DOHH2 (cell line): ENCODE measurements around the gene ZNF32.

ENCODE experiments used
- H3F3A ChIP-seq: fragments of 200-600 bp; sonication (generic), shearing (Covaris generic); 2 replicates; pipeline ENCODE4 v1.6.0; 2016; ENCODE audit warnings: antibody characterized with exemption, mild to moderate bottlenecking; ENCODE audit not compliant: control insufficient read depth, insufficient read depth
- H3K27ac ChIP-seq: fragments of 200-600 bp; sonication (generic); 2 replicates; pipeline ENCODE4 v1.5.1; 2014; ENCODE audit warnings: low read depth, mild to moderate bottlenecking, low read length, moderate library complexity
- H3K27me3 ChIP-seq: fragments of 200-600 bp; sonication (generic); 2 replicates; pipeline ENCODE4 v1.6.1; 2014; ENCODE audit warnings: mild to moderate bottlenecking, low read length, mixed read lengths; ENCODE audit not compliant: control insufficient read depth
- H3K36me3 ChIP-seq: fragments of 200-600 bp; sonication (generic); 2 replicates; pipeline ENCODE4 v1.6.1; 2014; ENCODE audit warnings: mild to moderate bottlenecking, low read length, moderate library complexity, mixed read lengths; ENCODE audit not compliant: control insufficient read depth
- H3K4me1 ChIP-seq: fragments of 200-600 bp; sonication (generic); 2 replicates; pipeline ENCODE4 v1.6.1; 2014; ENCODE audit warnings: mild to moderate bottlenecking, low read length, mixed read lengths; ENCODE audit not compliant: control insufficient read depth
- H3K4me2 ChIP-seq: fragments of 200-600 bp; sonication (generic); 2 replicates; pipeline ENCODE4 v1.6.0; 2014; ENCODE audit warnings: mild to moderate bottlenecking, low read length, moderate library complexity
- H3K4me3 ChIP-seq: fragments of 200-600 bp; sonication (generic); 2 replicates; pipeline ENCODE4 v1.5.1; 2014; ENCODE audit warnings: mild to moderate bottlenecking, low read length, mixed read lengths
- H3K79me2 ChIP-seq: fragments of 200-600 bp; sonication (generic); 2 replicates; pipeline ENCODE4 v1.6.1; 2014; ENCODE audit warnings: mild to moderate bottlenecking, low read length, mixed read lengths; ENCODE audit not compliant: control insufficient read depth
- H3K9me2 ChIP-seq: fragments of 200-600 bp; sonication (generic); replicated peaks from 2 replicates; pipeline ENCODE4 v1.6.1; 2014; ENCODE audit warnings: mild to moderate bottlenecking, low read length, mixed read lengths; ENCODE audit not compliant: control insufficient read depth
- H3K9me3 ChIP-seq: fragments of 200-600 bp; sonication (generic); 2 replicates; pipeline ENCODE4 v1.6.1; 2014; ENCODE audit warnings: antibody characterized with exemption, low read length, mixed read lengths; ENCODE audit not compliant: control insufficient read depth, insufficient read depth
- H4K20me1 ChIP-seq: fragments of 200-600 bp; sonication (generic); 2 replicates; pipeline ENCODE4 v1.6.0; 2014; ENCODE audit warnings: low read depth, mild to moderate bottlenecking, antibody characterized with exemption, low read length, moderate library complexity; ENCODE audit not compliant: control insufficient read depth, insufficient read depth
- EZH2phosphoT487 ChIP-seq: fragments of 200-600 bp; sonication (generic); IDR thresholded peaks from 2 replicates; pipeline ENCODE4 v1.6.1; 2017; ENCODE audit warnings: borderline replicate concordance, mild to moderate bottlenecking, antibody characterized with exemption, low read length, moderate library complexity, mixed read lengths
- TF ChIP-seq, protein P1 (sequence below): fragments of 200-600 bp; sonication (generic); IDR thresholded peaks from one replicate; pipeline ENCODE4 v1.5.1; 2014; ENCODE audit warnings: antibody characterized with exemption, mild to moderate bottlenecking, low read depth, low read length; ENCODE audit not compliant: poor library complexity, severe bottlenecking

The ZNF32 gene

DNA sequence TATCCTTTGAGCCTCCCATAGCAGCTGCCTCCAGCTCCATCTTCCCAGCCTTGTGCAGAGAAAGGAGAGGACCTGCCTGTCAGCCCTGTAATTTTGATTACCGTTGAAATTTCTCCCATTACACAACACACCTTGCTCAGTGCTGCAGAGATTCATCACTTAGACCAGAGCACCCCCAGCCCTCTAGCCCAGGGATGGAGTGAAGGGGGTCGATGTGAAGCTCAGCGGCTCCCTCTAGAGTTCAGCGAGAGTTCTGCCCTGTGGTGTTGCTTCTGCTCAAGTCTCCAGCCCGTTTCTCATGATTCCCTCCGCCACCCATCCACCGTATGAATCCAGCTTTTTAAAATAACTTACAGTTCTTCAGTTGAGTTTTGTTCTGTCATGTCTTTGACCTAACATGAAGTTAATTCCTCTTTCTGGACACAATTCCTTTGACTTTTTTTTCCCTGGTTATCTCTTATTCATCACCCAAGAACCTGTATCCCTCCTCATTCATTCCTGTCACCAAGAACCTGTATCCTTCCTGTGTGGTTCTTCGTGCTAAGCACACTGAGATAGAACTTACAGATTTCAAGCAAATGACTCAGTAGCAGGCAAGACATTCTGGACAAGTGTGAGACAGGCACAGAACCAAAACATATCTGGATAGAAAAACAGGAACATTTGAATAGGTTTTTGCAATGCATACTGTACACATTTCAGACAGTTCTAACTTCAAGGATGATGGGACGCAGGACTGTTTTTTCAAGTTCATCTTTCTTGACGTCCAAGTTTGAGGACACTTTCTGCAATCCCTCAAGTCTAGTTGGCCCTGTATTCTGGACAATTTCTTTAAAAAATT, 35.0 kb upstream of the ZNF32 start:
- Histone ChIP-seq H3K4me3 (no peak overlapping the region), H3K27me3 (no peaks in the 10 kb centered on the region), H3K4me1 (no peaks in the 10 kb centered on the region), H3K4me2 (no peak overlapping the region), H3K79me2 (no peaks in the 10 kb centered on the region), H3K9me2 (no peaks in the 10 kb centered on the region), H3K27ac (no peak overlapping the region), H3K36me3 (no peaks in the 10 kb centered on the region), H3K9me3 (no peaks in the 10 kb centered on the region), H4K20me1 (no peaks in the 10 kb centered on the region), H3F3A (no peaks in the 10 kb centered on the region)
- TF ChIP-seq, protein P1, sequence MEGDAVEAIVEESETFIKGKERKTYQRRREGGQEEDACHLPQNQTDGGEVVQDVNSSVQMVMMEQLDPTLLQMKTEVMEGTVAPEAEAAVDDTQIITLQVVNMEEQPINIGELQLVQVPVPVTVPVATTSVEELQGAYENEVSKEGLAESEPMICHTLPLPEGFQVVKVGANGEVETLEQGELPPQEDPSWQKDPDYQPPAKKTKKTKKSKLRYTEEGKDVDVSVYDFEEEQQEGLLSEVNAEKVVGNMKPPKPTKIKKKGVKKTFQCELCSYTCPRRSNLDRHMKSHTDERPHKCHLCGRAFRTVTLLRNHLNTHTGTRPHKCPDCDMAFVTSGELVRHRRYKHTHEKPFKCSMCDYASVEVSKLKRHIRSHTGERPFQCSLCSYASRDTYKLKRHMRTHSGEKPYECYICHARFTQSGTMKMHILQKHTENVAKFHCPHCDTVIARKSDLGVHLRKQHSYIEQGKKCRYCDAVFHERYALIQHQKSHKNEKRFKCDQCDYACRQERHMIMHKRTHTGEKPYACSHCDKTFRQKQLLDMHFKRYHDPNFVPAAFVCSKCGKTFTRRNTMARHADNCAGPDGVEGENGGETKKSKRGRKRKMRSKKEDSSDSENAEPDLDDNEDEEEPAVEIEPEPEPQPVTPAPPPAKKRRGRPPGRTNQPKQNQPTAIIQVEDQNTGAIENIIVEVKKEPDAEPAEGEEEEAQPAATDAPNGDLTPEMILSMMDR = peak; percentile 73
- no peak for TF ChIP-seq EZH2phosphoT487

DNA sequence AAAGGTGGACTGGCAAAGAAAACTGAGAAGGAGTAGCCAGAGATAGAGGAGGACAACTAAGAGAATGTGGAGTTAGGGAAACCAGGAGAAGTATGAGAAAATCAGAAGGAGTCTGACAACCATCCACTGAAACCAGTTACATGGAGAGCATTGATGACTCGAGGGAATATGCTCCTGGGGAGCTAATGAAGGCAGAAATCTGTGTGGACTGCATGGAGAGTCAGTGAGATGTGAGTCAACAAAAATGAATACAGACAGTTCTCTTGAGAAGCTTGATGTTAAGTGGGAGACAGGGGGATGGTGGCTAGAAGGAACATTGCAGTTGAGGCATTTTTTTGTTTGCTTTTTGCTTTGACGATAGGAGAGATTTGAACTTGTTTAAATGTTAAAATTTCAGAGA, 34.3 kb upstream of the ZNF32 start:
- H3K79me2 ChIP-seq = no peaks in the 10 kb centered on the region
- H3K4me3 ChIP-seq = no peak overlapping the region
- no peaks in the 10 kb centered on the region for H3K27me3 ChIP-seq
- no peak overlapping the region for H3K4me2 ChIP-seq
- H3K9me3 ChIP-seq = no peaks in the 10 kb centered on the region
- H3K4me1 ChIP-seq = no peaks in the 10 kb centered on the region
- no peaks in the 10 kb centered on the region for H3K9me2 ChIP-seq
- H4K20me1 ChIP-seq = no peaks in the 10 kb centered on the region
- no peak for TF ChIP-seq EZH2phosphoT487
- TF ChIP-seq, protein P1 = no peak
- no peaks in the 10 kb centered on the region for H3F3A ChIP-seq
- no peak overlapping the region for H3K27ac ChIP-seq
- H3K36me3 ChIP-seq = no peaks in the 10 kb centered on the region

DNA sequence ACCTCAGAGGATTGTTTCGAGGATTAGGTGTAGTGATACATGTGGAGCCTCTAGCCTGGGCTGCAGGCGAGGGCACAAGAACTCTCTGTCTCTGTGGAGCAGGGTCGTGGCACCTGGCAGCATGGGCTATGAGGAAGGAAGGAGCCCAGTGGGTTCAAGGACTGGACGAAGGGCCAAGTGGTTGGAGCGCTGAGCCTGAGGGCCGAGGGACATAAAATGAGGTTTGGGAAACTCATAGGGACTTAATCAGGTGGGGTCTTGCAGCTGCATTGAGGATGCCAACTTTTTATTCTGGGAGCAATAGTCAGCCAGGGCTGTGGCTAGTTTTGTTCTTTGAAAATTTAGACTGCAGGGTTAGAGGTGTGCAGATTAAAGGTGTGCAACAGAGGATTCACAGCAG, 33.0 kb upstream of the ZNF32 start:
- TF ChIP-seq, protein P1 = no peak
- no peak for TF ChIP-seq EZH2phosphoT487

More for the DNA sequence above, 33.0 kb upstream of the ZNF32 start:
- Histone ChIP-seq H3F3A (no peaks in the 10 kb centered on the region), H3K27me3 (no peaks in the 10 kb centered on the region), H3K4me1 (no peaks in the 10 kb centered on the region), H3K27ac (no peak overlapping the region), H3K4me2 (no peak overlapping the region), H3K9me3 (no peaks in the 10 kb centered on the region), H3K4me3 (no peak overlapping the region), H4K20me1 (no peaks in the 10 kb centered on the region), H3K36me3 (no peaks in the 10 kb centered on the region), H3K9me2 (no peaks in the 10 kb centered on the region), H3K79me2 (no peaks in the 10 kb centered on the region)
